ENCODE results near the gene TIMMDC1. TPM values are rescaled to one million over a fixed set of nuclear protein-coding genes. Genes with fewer than 3 reads are reported as not detected.

TIMMDC1 gene
- total RNA-seq, 2 experiments from 2014 or later = 93.7 to 105 TPM

- Mint-ChIP-seq H3K27me3 (no peaks in the 10 kb centered on the region), H3K27ac (no peak overlapping the region), H3K4me3 (no peak overlapping the region), H3K9me3 (no peaks in the 10 kb centered on the region), H3K36me3 (peaks cover 25% of the 10 kb centered on the region), H3K4me1 (ENCODE audit: low read depth) (peaks cover 4% of the 10 kb centered on the region)
- POLR2A ChIA-PET = interaction anchor here (0.6 kb wide), 1 partner anchor 520 kb away, joined by 3 read pairs; no protein-coding TSS in a partner anchor
- intact Hi-C loops (cut with micrococcal nuclease) = no loop called here
- DNase-seq = no peak
- CTCF ChIA-PET = no interaction called here
Observed at GRCh38 chr3:119485563-119485962, 12.8 kb upstream of the TIMMDC1 start.

GRCh38 chr3:119490153-119490552, 8.2 kb upstream of the TIMMDC1 start:
- Mint-ChIP-seq H3K4me3 (no peak overlapping the region), H3K27me3 (no peaks in the 10 kb centered on the region), H3K4me1 (ENCODE audit: low read depth) (peaks cover 22% of the 10 kb centered on the region), H3K36me3 (peaks cover 33% of the 10 kb centered on the region), H3K9me3 (no peaks in the 10 kb centered on the region), H3K27ac (peak overlapping the region; percentile 30)
- CTCF ChIA-PET = interaction anchor here (1.1 to 1.3 kb wide), 2 partner anchors 8 to 200 kb away, joined by 3 to 4 read pairs; partner anchors contain the start of gene TIMMDC1
- DNase-seq = no peak
- intact Hi-C loops (cut with micrococcal nuclease) = loop anchor here (10.0 kb wide), 1 partner anchor 195 kb away; the partner anchor contains the start of gene ARHGAP31
- POLR2A ChIA-PET = no interaction called here

GRCh38 chr3:119492128-119492527, 6.2 kb upstream of the TIMMDC1 start:
- CTCF ChIA-PET = no interaction called here
- intact Hi-C loops (cut with micrococcal nuclease) = loop anchor here (10.0 kb wide), 1 partner anchor 197 kb away; the partner anchor contains the start of gene ARHGAP31
- H3K36me3 Mint-ChIP-seq = peaks cover 19% of the 10 kb centered on the region

GRCh38 chr3:119492810-119493209, 5.5 kb upstream of the TIMMDC1 start:
- H3K4me1 Mint-ChIP-seq (ENCODE audit: low read depth) = peaks cover 31% of the 10 kb centered on the region
- H3K4me3 Mint-ChIP-seq = no peak overlapping the region
- DNase-seq = no peak
- no peak overlapping the region for H3K27ac Mint-ChIP-seq
- ChIA-PET CTCF (no interaction called here), POLR2A (no interaction called here)
- intact Hi-C loops (cut with micrococcal nuclease) = loop anchor here (10.0 kb wide), 1 partner anchor 198 kb away; the partner anchor contains the start of gene ARHGAP31
- H3K36me3 Mint-ChIP-seq = peaks cover 19% of the 10 kb centered on the region
- no peaks in the 10 kb centered on the region for H3K27me3 Mint-ChIP-seq
- H3K9me3 Mint-ChIP-seq = no peaks in the 10 kb centered on the region

More at GRCh38 chr3:119492128-119492527, 6.2 kb upstream of the TIMMDC1 start:
- no peaks in the 10 kb centered on the region for H3K27me3 Mint-ChIP-seq
- H3K4me3 Mint-ChIP-seq = no peak overlapping the region
- H3K4me1 Mint-ChIP-seq (ENCODE audit: low read depth) = peaks cover 27% of the 10 kb centered on the region
- no peak overlapping the region for H3K27ac Mint-ChIP-seq
- no peaks in the 10 kb centered on the region for H3K9me3 Mint-ChIP-seq
- no peak for DNase-seq
- POLR2A ChIA-PET = no interaction called here

GRCh38 chr3:119494597-119494996, 3.8 kb upstream of the TIMMDC1 start:
- peaks cover 22% of the 10 kb centered on the region for H3K36me3 Mint-ChIP-seq
- intact Hi-C loops (cut with micrococcal nuclease) = loop anchor here (10.0 kb wide), 1 partner anchor 200 kb away; the partner anchor contains the start of gene ARHGAP31
- CTCF ChIA-PET = interaction anchor here (0.7 to 1.2 kb wide), 2 partner anchors 26 to 181 kb away, joined by 3 read pairs; partner anchors contain the start of gene POGLUT1
- POLR2A ChIA-PET = no interaction called here
- no peak for DNase-seq
- peaks cover 31% of the 10 kb centered on the region for H3K4me1 Mint-ChIP-seq (ENCODE audit: low read depth)
- H3K27me3 Mint-ChIP-seq = no peaks in the 10 kb centered on the region
- no peaks in the 10 kb centered on the region for H3K9me3 Mint-ChIP-seq
- no peak overlapping the region for H3K27ac Mint-ChIP-seq
- no peak overlapping the region for H3K4me3 Mint-ChIP-seq

GRCh38 chr3:119497820-119498185, 544 bp upstream of the TIMMDC1 start:
- DNase-seq = peak; percentile 16
- Mint-ChIP-seq H3K4me1 (ENCODE audit: low read depth) (peaks cover 34% of the 10 kb centered on the region), H3K27ac (peak overlapping the region; percentile 96), H3K27me3 (no peaks in the 10 kb centered on the region), H3K4me3 (peak overlapping the region; percentile 98), H3K36me3 (peaks cover 8% of the 10 kb centered on the region), H3K9me3 (no peaks in the 10 kb centered on the region)
- intact Hi-C loops (cut with micrococcal nuclease) = loop anchor here (1.0 to 10.0 kb wide), 8 partner anchors 29 to 851 kb away; partner anchors contain the start of genes ARHGAP31, B4GALT4, CD80 and COX17
- ChIA-PET CTCF (interaction anchor here (0.8 to 1.3 kb wide), 4 partner anchors 8 to 257 kb away, joined by 3 to 4 read pairs (median 4); no protein-coding TSS in a partner anchor), POLR2A (interaction anchor here (0.6 to 4.0 kb wide), 10 partner anchors 10 to 183 kb away, joined by 3 to 42 read pairs (median 6); partner anchors contain the start of genes CD80, COX17, POGLUT1 and TMEM39A)

GRCh38 chr3:119500265-119500664, 1.9 kb downstream of the TIMMDC1 start:
- H3K4me3 Mint-ChIP-seq = peak overlapping the region; percentile 14
- peaks cover 26% of the 10 kb centered on the region for H3K4me1 Mint-ChIP-seq (ENCODE audit: low read depth)
- no peaks in the 10 kb centered on the region for H3K27me3 Mint-ChIP-seq
- intact Hi-C loops (cut with micrococcal nuclease) = no loop called here
- POLR2A ChIA-PET = interaction anchor here (1.0 to 4.0 kb wide), 3 partner anchors 8 to 36 kb away, joined by 3 to 42 read pairs (median 16); partner anchors contain the start of genes POGLUT1 and TMEM39A
- no peak for DNase-seq
- peaks cover 16% of the 10 kb centered on the region for H3K36me3 Mint-ChIP-seq
- no peak overlapping the region for H3K27ac Mint-ChIP-seq
- CTCF ChIA-PET = interaction anchor here (1.1 to 1.7 kb wide), 3 partner anchors 60 to 647 kb away, joined by 3 to 5 read pairs (median 3); partner anchors contain the start of gene CD80
- no peaks in the 10 kb centered on the region for H3K9me3 Mint-ChIP-seq

- CTCF ChIA-PET = interaction anchor here (0.5 to 1.7 kb wide), 4 partner anchors 58 to 228 kb away, joined by 3 to 5 read pairs (median 3); partner anchors contain the start of gene CD80
- H3K4me1 Mint-ChIP-seq (ENCODE audit: low read depth) = peaks cover 29% of the 10 kb centered on the region
- no peak overlapping the region for H3K27ac Mint-ChIP-seq
- POLR2A ChIA-PET = interaction anchor here (4.0 kb wide), 1 partner anchor 37 kb away, joined by 42 read pairs; the partner anchor contains the start of gene TMEM39A
- DNase-seq = no peak
- no peaks in the 10 kb centered on the region for H3K9me3 Mint-ChIP-seq
- peaks cover 21% of the 10 kb centered on the region for H3K36me3 Mint-ChIP-seq
- intact Hi-C loops (cut with micrococcal nuclease) = no loop called here
- H3K4me3 Mint-ChIP-seq = no peak overlapping the region
- no peaks in the 10 kb centered on the region for H3K27me3 Mint-ChIP-seq
Observed at GRCh38 chr3:119500901-119501300, 2.6 kb downstream of the TIMMDC1 start.

- no peaks in the 10 kb centered on the region for H3K9me3 Mint-ChIP-seq
- H3K36me3 Mint-ChIP-seq = peaks cover 43% of the 10 kb centered on the region
- peaks cover 35% of the 10 kb centered on the region for H3K4me1 Mint-ChIP-seq (ENCODE audit: low read depth)
- CTCF ChIA-PET = no interaction called here
- H3K27me3 Mint-ChIP-seq = no peaks in the 10 kb centered on the region
- POLR2A ChIA-PET = interaction anchor here (0.8 to 0.9 kb wide), 2 partner anchors 39 to 43 kb away, joined by 3 read pairs; partner anchors contain the start of gene TMEM39A
- H3K27ac Mint-ChIP-seq = peak overlapping the region; percentile 59
- H3K4me3 Mint-ChIP-seq = peak overlapping the region; percentile 54
- no peak for DNase-seq
- intact Hi-C loops (cut with micrococcal nuclease) = no loop called here
Observed at GRCh38 chr3:119506631-119507030, 8.3 kb downstream of the TIMMDC1 start.

- H3K27ac Mint-ChIP-seq = peak overlapping the region; percentile 59
- no peaks in the 10 kb centered on the region for H3K9me3 Mint-ChIP-seq
- H3K27me3 Mint-ChIP-seq = no peaks in the 10 kb centered on the region
- H3K36me3 Mint-ChIP-seq = peaks cover 43% of the 10 kb centered on the region
- ChIA-PET CTCF (interaction anchor here (1.5 kb wide), 1 partner anchor 30 kb away, joined by 4 read pairs; no protein-coding TSS in a partner anchor), POLR2A (interaction anchor here (0.9 to 1.8 kb wide), 4 partner anchors 9 to 169 kb away, joined by 3 to 7 read pairs (median 6); partner anchors contain the start of genes COX17, TIMMDC1 and TMEM39A)
- no peak for DNase-seq
- peaks cover 33% of the 10 kb centered on the region for H3K4me1 Mint-ChIP-seq (ENCODE audit: low read depth)
- H3K4me3 Mint-ChIP-seq = peak overlapping the region; percentile 54
- intact Hi-C loops (cut with micrococcal nuclease) = no loop called here
Observed at GRCh38 chr3:119507404-119507803, 9.1 kb downstream of the TIMMDC1 start.

- Mint-ChIP-seq H3K4me1 (ENCODE audit: low read depth) (peaks cover 33% of the 10 kb centered on the region), H3K27me3 (no peaks in the 10 kb centered on the region), H3K9me3 (no peaks in the 10 kb centered on the region), H3K36me3 (peaks cover 49% of the 10 kb centered on the region), H3K27ac (peak overlapping the region; percentile 59), H3K4me3 (no peak overlapping the region)
- intact Hi-C loops (cut with micrococcal nuclease) = no loop called here
- ChIA-PET POLR2A (interaction anchor here (1.0 to 1.8 kb wide), 4 partner anchors 8 to 168 kb away, joined by 3 to 7 read pairs (median 6); partner anchors contain the start of genes COX17, TIMMDC1 and TMEM39A), CTCF (interaction anchor here (0.8 to 1.5 kb wide), 2 partner anchors 9 to 29 kb away, joined by 4 read pairs; no protein-coding TSS in a partner anchor)
- DNase-seq = peak; percentile 37
Observed at GRCh38 chr3:119508172-119508845, 10.0 kb downstream of the TIMMDC1 start.

GRCh38 chr3:119510690-119511089, 12.3 kb downstream of the TIMMDC1 start:
- ChIA-PET POLR2A (no interaction called here), CTCF (no interaction called here)
- peaks cover 28% of the 10 kb centered on the region for H3K4me1 Mint-ChIP-seq (ENCODE audit: low read depth)
- H3K4me3 Mint-ChIP-seq = no peak overlapping the region
- peaks cover 50% of the 10 kb centered on the region for H3K36me3 Mint-ChIP-seq
- no peaks in the 10 kb centered on the region for H3K9me3 Mint-ChIP-seq
- no peak for DNase-seq
- H3K27ac Mint-ChIP-seq = no peak overlapping the region
- intact Hi-C loops (cut with micrococcal nuclease) = no loop called here
- no peaks in the 10 kb centered on the region for H3K27me3 Mint-ChIP-seq

Measured in activated CD4-positive, alpha-beta memory T cell treated with anti-CD3 and anti-CD28 coated beads for 36 hours (primary cell).